ENCODE data around the gene PROKR2. TPM values are rescaled to one million over a fixed set of nuclear protein-coding genes. Genes with fewer than 3 reads are reported as not detected.

Gene PROKR2
- total RNA-seq, 1 experiment from 2014 or later = not detected

Other genes starting within 250 kb of the PROKR2 start
- 95.2 and 139 TPM in 2 replicates for gene TMEM230, start 203.9 kb downstream of the PROKR2 start, total RNA-seq (2014; rRNA removed; shearing (Covaris generic))
- 391 and 409 TPM in 2 replicates for gene PCNA, start 197.0 kb downstream of the PROKR2 start, total RNA-seq (2014; rRNA removed; shearing (Covaris generic))
- 27.4 and 31.2 TPM in 2 replicates for gene CDS2, start 189.9 kb downstream of the PROKR2 start, total RNA-seq (2014; rRNA removed; shearing (Covaris generic))

Measured in SJSA1 (cell line).